H1 (cell line): ENCODE data around the gene OTOGL.

Experiments
- CTCF ChIP-seq, 3 experiments: IDR thresholded peaks; 1 replicate in 2 of 3; 2 replicates in 1 of 3; pipeline versions ENCODE4 v1.5.1 to v1.6.1; 2011; ENCODE audit warnings: low read length in 3 of 3, mild to moderate bottlenecking in 3 of 3, inconsistent platforms in 2 of 3, low read depth in 1 of 3, moderate library complexity in 1 of 3; ENCODE audit not compliant: insufficient read depth in 1 of 3; ENCODE audit errors: control extremely low read depth in 1 of 3
- EP300 ChIP-seq, 2 experiments: IDR thresholded peaks; 1 replicate in 1 of 2; 2 replicates in 1 of 2; pipeline ENCODE4 v1.6.1; 2011 to 2012; ENCODE audit warnings: low read depth in 2 of 2, low read length in 2 of 2, mild to moderate bottlenecking in 2 of 2, borderline replicate concordance in 1 of 2, inconsistent platforms in 1 of 2, moderate library complexity in 1 of 2
- HDAC2 ChIP-seq, 2 experiments: fragments of 300-600 bp in 1 of 2; sonication (generic) in 1 of 2; IDR thresholded peaks; 2 replicates each; pipeline ENCODE4 v1.6.1; 2011 to 2012; ENCODE audit warnings: low read depth in 2 of 2, low read length in 2 of 2, mild to moderate bottlenecking in 2 of 2, moderate library complexity in 2 of 2, borderline replicate concordance in 1 of 2, inconsistent platforms in 1 of 2
- RBBP5 ChIP-seq: IDR thresholded peaks from 2 replicates; pipeline ENCODE4 v1.7.1; 2012; ENCODE audit warnings: low read depth, mild to moderate bottlenecking, inconsistent platforms, low read length, moderate library complexity, borderline replicate concordance
- SP1 ChIP-seq: IDR thresholded peaks from 2 replicates; pipeline ENCODE4 v1.6.1; 2011; ENCODE audit warnings: low read depth, low read length
- TAF1 ChIP-seq: IDR thresholded peaks from 2 replicates; pipeline ENCODE4 v1.6.1; 2011; ENCODE audit warnings: mild to moderate bottlenecking, low read depth, low read length
- TBP ChIP-seq: IDR thresholded peaks from 2 replicates; pipeline ENCODE4 v1.6.1; 2011; ENCODE audit warnings: low read depth, low read length, improper control_type of control experiment
- ZNF274 ChIP-seq: IDR thresholded peaks from 2 replicates; pipeline ENCODE4 v1.7.0; 2012; ENCODE audit warnings: low read length, borderline replicate concordance; ENCODE audit errors: extremely low read depth

GRCh38 chr12:80359703-80360102 lies 260.4 kb downstream of the OTOGL start:
- no peak for TF ChIP-seq SP1
- TF ChIP-seq EP300 (IDR thresholded peaks at IDR 0.05; ENCODE audit: borderline replicate concordance in 1 of 2, low read depth in 2 of 2, low read length in 2 of 2) = no peak
- no peak for TF ChIP-seq CTCF (IDR thresholded peaks at IDR 0.05; ENCODE audit: control extremely low read depth in 1 of 3, insufficient read depth in 1 of 3, low read depth in 1 of 3, low read length in 3 of 3)
- no peak for TF ChIP-seq RBBP5
- TF ChIP-seq HDAC2 (IDR thresholded peaks at IDR 0.05; ENCODE audit: borderline replicate concordance in 1 of 2, low read depth in 2 of 2, low read length in 2 of 2) = no peak
- no peak for TF ChIP-seq TAF1
- no peak for TF ChIP-seq TBP
- TF ChIP-seq ZNF274 = no peak
